ENCODE measurements around the gene CHST11.

CHST11 gene

DNA sequence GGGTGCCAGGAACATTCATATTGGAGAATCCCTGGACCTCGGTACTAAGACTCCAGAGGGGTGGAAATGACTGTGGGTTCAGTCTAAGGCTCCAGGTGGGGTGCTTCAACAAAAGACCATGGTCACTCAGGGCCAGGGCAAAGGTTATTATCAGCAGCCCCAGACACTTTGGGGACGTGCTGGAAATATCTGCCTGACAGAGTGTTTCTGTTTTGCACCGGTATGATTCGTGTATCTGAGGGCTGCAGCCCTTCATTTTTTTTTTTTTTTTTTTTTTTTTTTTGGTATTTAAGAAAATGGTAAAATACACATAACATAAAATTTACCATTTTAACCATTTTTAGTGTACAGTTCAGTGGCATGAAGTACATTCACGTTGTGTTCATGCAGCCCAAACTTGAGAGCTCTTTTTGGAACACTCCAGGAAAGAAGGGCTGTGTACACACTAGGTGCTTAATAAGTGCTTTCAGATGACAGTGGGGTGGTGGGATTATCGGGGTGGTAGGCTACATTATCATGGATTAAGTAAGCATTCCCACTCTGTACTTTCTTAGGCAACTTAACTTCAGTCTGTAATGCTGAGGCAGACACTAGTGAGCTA is 120.3 kb downstream of the CHST11 start:
- ChIA-PET POLR2A (no interaction called here), CTCF (interaction anchor here (1.7 kb wide), 1 partner anchor 13 kb away, joined by 5 read pairs; no protein-coding TSS in a partner anchor)
- Histone ChIP-seq H3K9me3 (ENCODE audit: control extremely low read depth in 1 of 5, control insufficient read depth in 4 of 5, insufficient read depth in 2 of 5, low read depth in 1 of 5, low read length in 4 of 5) (no peaks in the 10 kb centered on the region), H3K4me3 (ENCODE audit: control insufficient read depth in 1 of 7, extremely low read depth in 1 of 7, insufficient read depth in 4 of 7, low read depth in 2 of 7, low read length in 6 of 7) (no peak overlapping the region), H3K4me1 (ENCODE audit: control extremely low read depth in 1 of 4, control insufficient read depth in 4 of 4, insufficient read depth in 4 of 4, low read length in 3 of 4) (peaks cover 7 to 65% (median 50%) of the 10 kb centered on the region in 4 experiments), H3K27ac (ENCODE audit: insufficient read depth in 1 of 2, low read depth in 1 of 2, low read length in 2 of 2, poor library complexity in 1 of 2, severe bottlenecking in 2 of 2) (peak overlapping the region in 1 of 2 experiments; percentile 32), H3K36me3 (ENCODE audit: control insufficient read depth in 4 of 4, insufficient read depth in 4 of 4, low read length in 3 of 4) (peaks cover 0 to 41% (median 1%) of the 10 kb centered on the region in 4 experiments), H3K27me3 (replicated peaks in 2 of 5; ENCODE audit: control insufficient read depth in 4 of 5, insufficient read depth in 5 of 5, low read length in 4 of 5) (no peaks in the 10 kb centered on the region)
- DNase-seq = peak in 2 of 3 donors; percentile 59 to 75
- 85% methylated on average over 2 of the region's 6 CpGs for WGBS (ENCODE audit: insufficient coverage)

GRCh38 chr12:104577581-104577981 is 120.8 kb downstream of the CHST11 start:
- 95% methylated on average over 4 of the region's 6 CpGs for WGBS (ENCODE audit: insufficient coverage)
- POLR2A ChIA-PET = no interaction called here

DNA sequence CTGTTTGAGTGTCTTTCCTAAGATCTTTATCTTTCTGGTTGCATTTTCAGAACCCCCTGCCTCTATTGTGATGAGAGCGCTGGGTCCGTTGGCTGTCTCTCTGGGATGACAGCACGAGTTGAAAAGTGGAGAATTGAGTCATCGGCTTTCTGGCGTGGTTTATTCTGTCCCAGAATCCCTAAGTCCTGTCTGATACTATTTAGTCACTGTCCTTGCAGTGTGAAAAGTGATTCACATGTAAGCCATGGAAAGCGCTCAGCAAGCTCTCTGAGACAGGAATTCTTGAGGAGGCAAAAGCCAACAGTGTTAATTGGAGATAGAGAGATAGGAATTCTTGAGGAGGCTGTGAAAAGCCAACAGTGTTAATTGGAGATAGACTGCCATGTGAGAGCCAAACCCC is 121.7 kb downstream of the CHST11 start:
- Histone ChIP-seq H3K36me3 (ENCODE audit: control insufficient read depth in 4 of 4, insufficient read depth in 4 of 4, low read length in 3 of 4) (peaks cover 0 to 47% (median 1%) of the 10 kb centered on the region in 4 experiments), H3K27me3 (replicated peaks in 2 of 5; ENCODE audit: control insufficient read depth in 4 of 5, insufficient read depth in 5 of 5, low read length in 4 of 5) (no peaks in the 10 kb centered on the region), H3K4me1 (ENCODE audit: control extremely low read depth in 1 of 4, control insufficient read depth in 4 of 4, insufficient read depth in 4 of 4, low read length in 3 of 4) (peaks cover 7 to 76% (median 61%) of the 10 kb centered on the region in 4 experiments), H3K9me3 (ENCODE audit: control extremely low read depth in 1 of 5, control insufficient read depth in 4 of 5, insufficient read depth in 2 of 5, low read depth in 1 of 5, low read length in 4 of 5) (no peaks in the 10 kb centered on the region), H3K27ac (ENCODE audit: insufficient read depth in 1 of 2, low read depth in 1 of 2, low read length in 2 of 2, poor library complexity in 1 of 2, severe bottlenecking in 2 of 2) (peak overlapping the region in 1 of 2 experiments; percentile 20), H3K4me3 (ENCODE audit: control insufficient read depth in 1 of 7, extremely low read depth in 1 of 7, insufficient read depth in 4 of 7, low read depth in 2 of 7, low read length in 6 of 7) (no peak overlapping the region)
- peak in 2 of 3 donors; percentile 28 to 40 for DNase-seq
- ChIA-PET CTCF (no interaction called here), POLR2A (no interaction called here)
- WGBS (ENCODE audit: insufficient coverage) = 92% methylated on average over 6 of the region's 6 CpGs

More at GRCh38 chr12:104577581-104577981, 120.8 kb downstream of the CHST11 start:
- H3K27ac ChIP-seq (ENCODE audit: insufficient read depth in 1 of 2, low read depth in 1 of 2, low read length in 2 of 2, poor library complexity in 1 of 2, severe bottlenecking in 2 of 2) = peak overlapping the region in 1 of 2 experiments; percentile 1
- peaks cover 7 to 68% (median 53%) of the 10 kb centered on the region in 4 experiments for H3K4me1 ChIP-seq (ENCODE audit: control extremely low read depth in 1 of 4, control insufficient read depth in 4 of 4, insufficient read depth in 4 of 4, low read length in 3 of 4)
- H3K36me3 ChIP-seq (ENCODE audit: control insufficient read depth in 4 of 4, insufficient read depth in 4 of 4, low read length in 3 of 4) = peaks cover 0 to 44% (median 1%) of the 10 kb centered on the region in 4 experiments
- no peak overlapping the region for H3K4me3 ChIP-seq (ENCODE audit: control insufficient read depth in 1 of 7, extremely low read depth in 1 of 7, insufficient read depth in 4 of 7, low read depth in 2 of 7, low read length in 6 of 7)
- H3K9me3 ChIP-seq (ENCODE audit: control extremely low read depth in 1 of 5, control insufficient read depth in 4 of 5, insufficient read depth in 2 of 5, low read depth in 1 of 5, low read length in 4 of 5) = no peaks in the 10 kb centered on the region
- CTCF ChIA-PET = interaction anchor here (1.7 kb wide), 1 partner anchor 13 kb away, joined by 5 read pairs; no protein-coding TSS in a partner anchor
- no peaks in the 10 kb centered on the region for H3K27me3 ChIP-seq (replicated peaks in 2 of 5; ENCODE audit: control insufficient read depth in 4 of 5, insufficient read depth in 5 of 5, low read length in 4 of 5)
- no peak for DNase-seq

GRCh38 chr12:104579718-104580495 is 123.2 kb downstream of the CHST11 start:
- DNase-seq = peak in 1 of 3 donors; percentile 23
- Histone ChIP-seq H3K27me3 (replicated peaks in 2 of 5; ENCODE audit: control insufficient read depth in 4 of 5, insufficient read depth in 5 of 5, low read length in 4 of 5) (no peaks in the 10 kb centered on the region), H3K4me3 (ENCODE audit: control insufficient read depth in 1 of 7, extremely low read depth in 1 of 7, insufficient read depth in 4 of 7, low read depth in 2 of 7, low read length in 6 of 7) (no peak overlapping the region), H3K9me3 (ENCODE audit: control extremely low read depth in 1 of 5, control insufficient read depth in 4 of 5, insufficient read depth in 2 of 5, low read depth in 1 of 5, low read length in 4 of 5) (no peaks in the 10 kb centered on the region), H3K4me1 (ENCODE audit: control extremely low read depth in 1 of 4, control insufficient read depth in 4 of 4, insufficient read depth in 4 of 4, low read length in 3 of 4) (peaks cover 7 to 76% (median 60%) of the 10 kb centered on the region in 4 experiments), H3K27ac (ENCODE audit: insufficient read depth in 1 of 2, low read depth in 1 of 2, low read length in 2 of 2, poor library complexity in 1 of 2, severe bottlenecking in 2 of 2) (no peak overlapping the region), H3K36me3 (ENCODE audit: control insufficient read depth in 4 of 4, insufficient read depth in 4 of 4, low read length in 3 of 4) (peaks cover 0 to 51% (median 1%) of the 10 kb centered on the region in 4 experiments)
- ChIA-PET POLR2A (interaction anchor here (0.7 to 0.8 kb wide), 2 partner anchors 34 to 123 kb away, joined by 3 to 4 read pairs; partner anchors contain the start of gene CHST11), CTCF (interaction anchor here (0.6 to 3.4 kb wide), 4 partner anchors 9 to 371 kb away, joined by 3 to 13 read pairs (median 6); no protein-coding TSS in a partner anchor)
- WGBS (ENCODE audit: insufficient coverage) = 52% methylated on average over 2 of the region's 7 CpGs

- H3K27me3 ChIP-seq (replicated peaks in 2 of 5; ENCODE audit: control insufficient read depth in 4 of 5, insufficient read depth in 5 of 5, low read length in 4 of 5) = no peaks in the 10 kb centered on the region
- 100% methylated on average over 1 of the region's 2 CpGs for WGBS (ENCODE audit: insufficient coverage)
- H3K27ac ChIP-seq (ENCODE audit: insufficient read depth in 1 of 2, low read depth in 1 of 2, low read length in 2 of 2, poor library complexity in 1 of 2, severe bottlenecking in 2 of 2) = peak overlapping the region in 1 of 2 experiments; percentile 1
- CTCF ChIA-PET = interaction anchor here (0.8 to 3.4 kb wide), 4 partner anchors 10 to 199 kb away, joined by 3 to 13 read pairs (median 4); no protein-coding TSS in a partner anchor
- H3K9me3 ChIP-seq (ENCODE audit: control extremely low read depth in 1 of 5, control insufficient read depth in 4 of 5, insufficient read depth in 2 of 5, low read depth in 1 of 5, low read length in 4 of 5) = no peaks in the 10 kb centered on the region
- H3K4me3 ChIP-seq (ENCODE audit: control insufficient read depth in 1 of 7, extremely low read depth in 1 of 7, insufficient read depth in 4 of 7, low read depth in 2 of 7, low read length in 6 of 7) = no peak overlapping the region
- POLR2A ChIA-PET = no interaction called here
- DNase-seq = no peak
- peaks cover 7 to 71% (median 53%) of the 10 kb centered on the region in 4 experiments for H3K4me1 ChIP-seq (ENCODE audit: control extremely low read depth in 1 of 4, control insufficient read depth in 4 of 4, insufficient read depth in 4 of 4, low read length in 3 of 4)
- peaks cover 0 to 48% (median under 1%) of the 10 kb centered on the region in 4 experiments for H3K36me3 ChIP-seq (ENCODE audit: control insufficient read depth in 4 of 4, insufficient read depth in 4 of 4, low read length in 3 of 4)
These were observed 124.3 kb downstream of the CHST11 start for GRCh38 chr12:104581005-104581570.

GRCh38 chr12:104582739-104583138 is 126.0 kb downstream of the CHST11 start:
- CTCF ChIA-PET = interaction anchor here (1.0 to 3.4 kb wide), 3 partner anchors 8 to 19 kb away, joined by 3 to 13 read pairs (median 3); no protein-coding TSS in a partner anchor
- WGBS (ENCODE audit: insufficient coverage) = 90% methylated on average over 4 of the region's 4 CpGs
- H3K4me1 ChIP-seq (ENCODE audit: control extremely low read depth in 1 of 4, control insufficient read depth in 4 of 4, insufficient read depth in 4 of 4, low read length in 3 of 4) = peaks cover 8 to 65% (median 48%) of the 10 kb centered on the region in 4 experiments
- H3K27ac ChIP-seq (ENCODE audit: insufficient read depth in 1 of 2, low read depth in 1 of 2, low read length in 2 of 2, poor library complexity in 1 of 2, severe bottlenecking in 2 of 2) = no peak overlapping the region
- H3K4me3 ChIP-seq (ENCODE audit: control insufficient read depth in 1 of 7, extremely low read depth in 1 of 7, insufficient read depth in 4 of 7, low read depth in 2 of 7, low read length in 6 of 7) = no peak overlapping the region
- no peaks in the 10 kb centered on the region for H3K27me3 ChIP-seq (replicated peaks in 2 of 5; ENCODE audit: control insufficient read depth in 4 of 5, insufficient read depth in 5 of 5, low read length in 4 of 5)
- peaks cover 0 to 40% (median 2%) of the 10 kb centered on the region in 4 experiments for H3K36me3 ChIP-seq (ENCODE audit: control insufficient read depth in 4 of 4, insufficient read depth in 4 of 4, low read length in 3 of 4)
- POLR2A ChIA-PET = interaction anchor here (0.6 to 1.0 kb wide), 2 partner anchors 54 to 59 kb away, joined by 3 to 4 read pairs; no protein-coding TSS in a partner anchor
- peak in 2 of 3 donors; percentile 44 to 58 for DNase-seq
- no peaks in the 10 kb centered on the region for H3K9me3 ChIP-seq (ENCODE audit: control extremely low read depth in 1 of 5, control insufficient read depth in 4 of 5, insufficient read depth in 2 of 5, low read depth in 1 of 5, low read length in 4 of 5)

Data from common myeloid progenitor, CD34-positive (primary cell).